ENCODE data around the gene ASTN2.

The ASTN2 gene

GRCh38 chr9:117121316-117121715 is 293.5 kb downstream of the ASTN2 start:
- DNase-seq (ENCODE audit: low spot score), result no peak

- no peak for DNase-seq (ENCODE audit: low spot score)
These were observed 294.8 kb downstream of the ASTN2 start for GRCh38 chr9:117120061-117120460.

GRCh38 chr9:117116084-117116483 is 298.8 kb downstream of the ASTN2 start:
- DNase-seq (ENCODE audit: low spot score), result no peak

GRCh38 chr9:117114768-117115167 is 300.1 kb downstream of the ASTN2 start:
- DNase-seq (ENCODE audit: low spot score), result no peak

GRCh38 chr9:117104716-117105495 is 310.0 kb downstream of the ASTN2 start:
- no peak for DNase-seq (ENCODE audit: low spot score)

- no peak for DNase-seq (ENCODE audit: low spot score)
These were observed 310.7 kb downstream of the ASTN2 start for GRCh38 chr9:117104206-117104605.

- DNase-seq (ENCODE audit: low spot score), result no peak
These were observed 311.3 kb downstream of the ASTN2 start for GRCh38 chr9:117103438-117104110.

GRCh38 chr9:117101008-117101407 is 313.8 kb downstream of the ASTN2 start:
- DNase-seq (ENCODE audit: low spot score), result no peak

GRCh38 chr9:117098331-117098730 is 316.5 kb downstream of the ASTN2 start:
- no peak for DNase-seq (ENCODE audit: low spot score)

- no peak for DNase-seq (ENCODE audit: low spot score)
These were observed 317.1 kb downstream of the ASTN2 start for GRCh38 chr9:117097761-117098160.

GRCh38 chr9:117096138-117096537 is 318.7 kb downstream of the ASTN2 start:
- no peak for DNase-seq (ENCODE audit: low spot score)

- no peak for DNase-seq (ENCODE audit: low spot score)
These were observed 319.8 kb downstream of the ASTN2 start for GRCh38 chr9:117095081-117095480.

GRCh38 chr9:117093891-117094844 is 320.7 kb downstream of the ASTN2 start:
- no peak for DNase-seq (ENCODE audit: low spot score)

GRCh38 chr9:117092582-117092981 is 322.3 kb downstream of the ASTN2 start:
- DNase-seq (ENCODE audit: low spot score), result no peak

GRCh38 chr9:117091529-117091928 is 323.3 kb downstream of the ASTN2 start:
- DNase-seq (ENCODE audit: low spot score), result no peak

- no peak for DNase-seq (ENCODE audit: low spot score)
These were observed 326.1 kb downstream of the ASTN2 start for GRCh38 chr9:117088786-117089185.

GRCh38 chr9:117088140-117088539 is 326.7 kb downstream of the ASTN2 start:
- no peak for DNase-seq (ENCODE audit: low spot score)

GRCh38 chr9:117084221-117084620 is 330.6 kb downstream of the ASTN2 start:
- no peak for DNase-seq (ENCODE audit: low spot score)

GRCh38 chr9:117083559-117083958 is 331.3 kb downstream of the ASTN2 start:
- no peak for DNase-seq (ENCODE audit: low spot score)

GRCh38 chr9:117081641-117082317 is 333.1 kb downstream of the ASTN2 start:
- DNase-seq (ENCODE audit: low spot score), result no peak

GRCh38 chr9:117080765-117081390 is 334.0 kb downstream of the ASTN2 start:
- DNase-seq (ENCODE audit: low spot score), result no peak
